ENCODE measurements around the gene MYO1B.

Gene MYO1B

DNA sequence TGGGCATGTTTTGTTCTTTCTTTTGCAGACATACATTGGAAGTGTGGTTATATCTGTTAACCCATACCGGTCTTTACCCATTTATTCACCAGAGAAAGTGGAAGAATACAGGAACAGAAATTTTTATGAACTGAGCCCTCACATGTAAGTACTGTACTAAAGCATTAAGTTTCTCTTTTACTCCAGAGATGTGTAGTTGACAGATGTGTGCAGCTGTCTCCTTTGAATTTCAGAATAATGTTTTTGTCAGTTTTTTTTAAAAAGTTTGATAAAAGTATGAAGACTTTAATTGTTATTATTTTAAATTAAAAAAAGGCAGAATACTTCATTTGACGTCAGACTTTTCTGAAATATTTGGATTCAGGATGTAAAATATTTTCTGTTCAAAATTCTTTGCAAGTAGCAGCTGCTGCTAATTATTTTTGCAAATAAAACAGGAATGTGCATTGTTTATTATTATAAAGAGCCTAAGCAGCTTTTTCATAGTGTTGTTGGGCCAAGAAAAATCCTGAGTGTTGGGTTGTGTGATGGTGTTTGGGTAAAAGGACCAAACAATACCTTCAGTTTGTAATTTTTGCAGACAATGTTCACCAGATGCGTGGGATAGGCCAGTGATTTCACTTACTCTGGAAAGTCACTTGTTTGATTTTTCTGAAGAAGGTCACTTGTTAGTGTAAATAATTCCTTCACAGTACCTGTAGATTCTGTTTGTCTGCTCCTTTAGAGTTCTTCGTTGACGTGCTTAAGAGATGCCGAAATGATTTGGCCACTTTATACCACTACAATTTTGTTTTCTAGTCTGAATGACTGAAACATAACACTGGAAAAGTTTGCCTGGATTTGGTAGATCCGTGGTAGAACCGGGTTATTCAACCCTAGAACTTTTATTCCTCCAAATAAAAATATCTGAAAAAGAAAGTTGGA is 51.1 kb downstream of the MYO1B start:
- Histone ChIP-seq H3K9me2 (replicated peaks; ENCODE audit: insufficient read depth, low read length) (no peaks in the 10 kb centered on the region), H3K9me3 (ENCODE audit: insufficient read depth, low read length) (no peaks in the 10 kb centered on the region), H3F3A (ENCODE audit: insufficient read depth) (no peaks in the 10 kb centered on the region), H3K79me2 (ENCODE audit: insufficient read depth, low read length) (no peaks in the 10 kb centered on the region), H3K27me3 (ENCODE audit: low read length) (no peaks in the 10 kb centered on the region), H3K27ac (ENCODE audit: low read depth, low read length) (no peak overlapping the region), H3K9ac (ENCODE audit: low read length) (no peak overlapping the region), H4K20me1 (ENCODE audit: low read depth, low read length) (no peaks in the 10 kb centered on the region), H3K36me3 (ENCODE audit: low read length) (no peaks in the 10 kb centered on the region), H2AFZ (ENCODE audit: low read depth, low read length, severe bottlenecking) (no peak overlapping the region), H3K4me2 (ENCODE audit: low read depth, low read length, poor library complexity, severe bottlenecking) (no peak overlapping the region), H3K4me3 (ENCODE audit: insufficient read depth, low read length, poor library complexity, severe bottlenecking) (no peak overlapping the region)
- TF ChIP-seq, protein P1, sequence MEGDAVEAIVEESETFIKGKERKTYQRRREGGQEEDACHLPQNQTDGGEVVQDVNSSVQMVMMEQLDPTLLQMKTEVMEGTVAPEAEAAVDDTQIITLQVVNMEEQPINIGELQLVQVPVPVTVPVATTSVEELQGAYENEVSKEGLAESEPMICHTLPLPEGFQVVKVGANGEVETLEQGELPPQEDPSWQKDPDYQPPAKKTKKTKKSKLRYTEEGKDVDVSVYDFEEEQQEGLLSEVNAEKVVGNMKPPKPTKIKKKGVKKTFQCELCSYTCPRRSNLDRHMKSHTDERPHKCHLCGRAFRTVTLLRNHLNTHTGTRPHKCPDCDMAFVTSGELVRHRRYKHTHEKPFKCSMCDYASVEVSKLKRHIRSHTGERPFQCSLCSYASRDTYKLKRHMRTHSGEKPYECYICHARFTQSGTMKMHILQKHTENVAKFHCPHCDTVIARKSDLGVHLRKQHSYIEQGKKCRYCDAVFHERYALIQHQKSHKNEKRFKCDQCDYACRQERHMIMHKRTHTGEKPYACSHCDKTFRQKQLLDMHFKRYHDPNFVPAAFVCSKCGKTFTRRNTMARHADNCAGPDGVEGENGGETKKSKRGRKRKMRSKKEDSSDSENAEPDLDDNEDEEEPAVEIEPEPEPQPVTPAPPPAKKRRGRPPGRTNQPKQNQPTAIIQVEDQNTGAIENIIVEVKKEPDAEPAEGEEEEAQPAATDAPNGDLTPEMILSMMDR (IDR thresholded peaks at IDR 0.05; ENCODE audit: insufficient read depth, low read length, poor library complexity, severe bottlenecking) = no peak
- no peak for TF ChIP-seq EZH2phosphoT487 (conservative IDR thresholded peaks at IDR 0.05; ENCODE audit: low read length)

DNA sequence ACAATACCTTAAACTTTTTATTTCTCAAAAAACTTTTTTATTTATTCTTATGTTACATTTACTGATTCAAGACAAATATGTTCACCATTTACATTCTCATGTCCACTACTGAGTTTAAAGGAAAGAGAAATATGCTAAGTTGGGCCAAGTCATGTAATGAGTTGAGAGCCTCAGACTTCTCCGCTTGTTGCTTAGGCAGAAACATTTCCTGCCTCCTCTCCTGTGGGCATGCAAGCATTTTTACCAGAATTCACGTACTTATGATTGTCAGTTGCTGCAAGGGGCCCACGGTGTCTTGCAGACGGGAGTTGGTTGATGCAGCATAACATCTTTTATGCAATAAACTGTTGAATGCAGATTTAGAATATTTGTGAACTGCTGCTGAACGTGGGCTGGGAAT is 51.8 kb downstream of the MYO1B start:
- no peaks in the 10 kb centered on the region for H3K79me2 ChIP-seq (ENCODE audit: insufficient read depth, low read length)
- no peaks in the 10 kb centered on the region for H3F3A ChIP-seq (ENCODE audit: insufficient read depth)
- H4K20me1 ChIP-seq (ENCODE audit: low read depth, low read length) = no peaks in the 10 kb centered on the region
- H3K9me2 ChIP-seq (replicated peaks; ENCODE audit: insufficient read depth, low read length) = no peaks in the 10 kb centered on the region
- no peaks in the 10 kb centered on the region for H3K9me3 ChIP-seq (ENCODE audit: insufficient read depth, low read length)
- H3K9ac ChIP-seq (ENCODE audit: low read length) = no peak overlapping the region
- no peak overlapping the region for H3K4me3 ChIP-seq (ENCODE audit: insufficient read depth, low read length, poor library complexity, severe bottlenecking)
- H3K27ac ChIP-seq (ENCODE audit: low read depth, low read length) = no peak overlapping the region
- no peaks in the 10 kb centered on the region for H3K27me3 ChIP-seq (ENCODE audit: low read length)
- no peak overlapping the region for H3K4me2 ChIP-seq (ENCODE audit: low read depth, low read length, poor library complexity, severe bottlenecking)
- H2AFZ ChIP-seq (ENCODE audit: low read depth, low read length, severe bottlenecking) = no peak overlapping the region
- TF ChIP-seq, protein P1 (IDR thresholded peaks at IDR 0.05; ENCODE audit: insufficient read depth, low read length, poor library complexity, severe bottlenecking) = no peak
- TF ChIP-seq EZH2phosphoT487 (conservative IDR thresholded peaks at IDR 0.05; ENCODE audit: low read length) = no peak
- H3K36me3 ChIP-seq (ENCODE audit: low read length) = no peaks in the 10 kb centered on the region

DNA sequence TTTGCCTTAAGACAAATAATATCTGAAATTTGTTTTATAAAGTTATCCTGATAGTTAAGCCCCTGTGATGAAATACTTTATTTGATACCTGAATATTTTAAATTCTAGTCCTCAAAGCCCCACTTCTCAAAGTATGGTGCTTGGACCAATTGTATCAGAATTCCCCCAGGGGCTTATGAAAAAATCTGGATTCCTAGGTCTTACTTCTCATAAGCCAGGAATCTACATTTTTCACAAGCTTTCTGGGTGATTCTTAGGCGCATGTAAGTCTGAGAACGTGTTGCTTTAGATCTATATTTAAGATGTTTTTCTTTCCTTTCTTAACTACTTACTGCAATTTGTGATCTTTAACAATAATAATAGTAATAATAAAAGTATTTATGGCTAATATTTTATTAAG is 53.1 kb downstream of the MYO1B start:
- Histone ChIP-seq H2AFZ (ENCODE audit: low read depth, low read length, severe bottlenecking) (no peak overlapping the region), H3K4me2 (ENCODE audit: low read depth, low read length, poor library complexity, severe bottlenecking) (no peak overlapping the region), H3K27me3 (ENCODE audit: low read length) (no peaks in the 10 kb centered on the region), H3K9me3 (ENCODE audit: insufficient read depth, low read length) (no peaks in the 10 kb centered on the region), H3K36me3 (ENCODE audit: low read length) (no peaks in the 10 kb centered on the region), H3F3A (ENCODE audit: insufficient read depth) (no peaks in the 10 kb centered on the region), H3K4me3 (ENCODE audit: insufficient read depth, low read length, poor library complexity, severe bottlenecking) (no peak overlapping the region), H3K27ac (ENCODE audit: low read depth, low read length) (no peak overlapping the region), H3K9ac (ENCODE audit: low read length) (no peak overlapping the region), H4K20me1 (ENCODE audit: low read depth, low read length) (no peaks in the 10 kb centered on the region), H3K79me2 (ENCODE audit: insufficient read depth, low read length) (no peaks in the 10 kb centered on the region), H3K9me2 (replicated peaks; ENCODE audit: insufficient read depth, low read length) (no peaks in the 10 kb centered on the region)
- TF ChIP-seq, protein P1 (IDR thresholded peaks at IDR 0.05; ENCODE audit: insufficient read depth, low read length, poor library complexity, severe bottlenecking) = no peak
- TF ChIP-seq EZH2phosphoT487 (conservative IDR thresholded peaks at IDR 0.05; ENCODE audit: low read length) = no peak

Data from SU-DHL-6 (cell line).